ENCODE results near the gene ADGRA1.

Gene ADGRA1

DNA sequence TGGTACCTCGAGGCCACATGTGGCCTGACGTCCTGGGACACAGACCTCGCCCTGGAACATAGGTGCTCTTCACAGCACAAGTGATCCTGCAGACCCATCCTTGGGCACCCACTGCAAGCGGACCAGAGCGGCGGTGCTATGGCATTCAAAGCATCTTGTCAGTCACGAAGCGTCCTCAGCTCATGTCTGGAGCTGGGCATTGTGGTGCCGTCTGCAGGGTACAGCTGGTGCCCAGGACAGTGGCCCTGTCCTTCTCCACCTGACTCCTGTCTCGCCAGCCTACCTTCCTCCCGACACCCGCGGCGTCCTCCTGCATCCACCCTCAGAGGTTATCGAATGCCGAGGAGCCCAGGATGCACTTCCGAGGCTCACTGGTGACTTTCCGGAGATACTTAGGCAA lies 26.5 kb downstream of the ADGRA1 start:
- Mint-ChIP-seq H3K27ac (no peak overlapping the region), H3K36me3 (ENCODE audit: low read depth) (no peaks in the 10 kb centered on the region), H3K4me1 (ENCODE audit: low read depth) (no peaks in the 10 kb centered on the region), H3K27me3 (ENCODE audit: low read depth) (no peaks in the 10 kb centered on the region), H3K9me3 (peaks cover 21% of the 10 kb centered on the region), H3K4me3 (no peak overlapping the region)

- peaks cover 21% of the 10 kb centered on the region for H3K9me3 Mint-ChIP-seq
- no peaks in the 10 kb centered on the region for H3K36me3 Mint-ChIP-seq (ENCODE audit: low read depth)
- no peaks in the 10 kb centered on the region for H3K27me3 Mint-ChIP-seq (ENCODE audit: low read depth)
- H3K27ac Mint-ChIP-seq: no peak overlapping the region
- no peaks in the 10 kb centered on the region for H3K4me1 Mint-ChIP-seq (ENCODE audit: low read depth)
- no peak overlapping the region for H3K4me3 Mint-ChIP-seq
These were observed 27.2 kb downstream of the ADGRA1 start for GRCh38 chr10:133114726-133115452.

- no peaks in the 10 kb centered on the region for H3K4me1 Mint-ChIP-seq (ENCODE audit: low read depth)
- H3K36me3 Mint-ChIP-seq (ENCODE audit: low read depth): no peaks in the 10 kb centered on the region
- H3K4me3 Mint-ChIP-seq: no peak overlapping the region
- no peak overlapping the region for H3K27ac Mint-ChIP-seq
- H3K9me3 Mint-ChIP-seq: peaks cover 20% of the 10 kb centered on the region
- H3K27me3 Mint-ChIP-seq (ENCODE audit: low read depth): no peaks in the 10 kb centered on the region
These were observed 27.7 kb downstream of the ADGRA1 start for GRCh38 chr10:133115453-133115842.

DNA sequence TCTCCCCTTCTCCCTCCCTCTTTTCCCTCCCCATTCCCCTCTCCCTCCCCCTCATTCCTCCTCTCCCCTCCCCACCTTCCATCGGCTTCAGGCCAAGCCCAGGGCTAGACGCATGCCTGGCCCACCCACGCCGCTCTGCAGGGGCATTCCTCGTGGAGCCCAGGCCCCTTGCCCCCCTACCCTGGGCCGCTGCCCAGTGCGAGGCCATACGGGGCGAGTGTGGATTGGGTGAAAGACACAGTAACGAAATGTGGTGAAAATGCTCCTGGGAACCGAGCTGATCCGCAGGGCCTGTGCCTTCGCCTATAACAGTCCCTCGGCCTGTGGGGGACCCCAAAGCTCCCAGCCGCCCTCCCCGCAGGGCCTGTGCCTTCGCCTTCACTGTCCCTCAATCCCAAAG lies 28.3 kb downstream of the ADGRA1 start:
- Mint-ChIP-seq H3K9me3 (peaks cover 20% of the 10 kb centered on the region), H3K4me3 (no peak overlapping the region), H3K4me1 (ENCODE audit: low read depth) (no peaks in the 10 kb centered on the region), H3K36me3 (ENCODE audit: low read depth) (no peaks in the 10 kb centered on the region), H3K27me3 (ENCODE audit: low read depth) (no peaks in the 10 kb centered on the region), H3K27ac (no peak overlapping the region)

- H3K27me3 Mint-ChIP-seq (ENCODE audit: low read depth): no peaks in the 10 kb centered on the region
- no peaks in the 10 kb centered on the region for H3K36me3 Mint-ChIP-seq (ENCODE audit: low read depth)
- no peak overlapping the region for H3K27ac Mint-ChIP-seq
- peaks cover 20% of the 10 kb centered on the region for H3K9me3 Mint-ChIP-seq
- no peaks in the 10 kb centered on the region for H3K4me1 Mint-ChIP-seq (ENCODE audit: low read depth)
- H3K4me3 Mint-ChIP-seq: no peak overlapping the region
These were observed 28.7 kb downstream of the ADGRA1 start for GRCh38 chr10:133116455-133116854.

DNA sequence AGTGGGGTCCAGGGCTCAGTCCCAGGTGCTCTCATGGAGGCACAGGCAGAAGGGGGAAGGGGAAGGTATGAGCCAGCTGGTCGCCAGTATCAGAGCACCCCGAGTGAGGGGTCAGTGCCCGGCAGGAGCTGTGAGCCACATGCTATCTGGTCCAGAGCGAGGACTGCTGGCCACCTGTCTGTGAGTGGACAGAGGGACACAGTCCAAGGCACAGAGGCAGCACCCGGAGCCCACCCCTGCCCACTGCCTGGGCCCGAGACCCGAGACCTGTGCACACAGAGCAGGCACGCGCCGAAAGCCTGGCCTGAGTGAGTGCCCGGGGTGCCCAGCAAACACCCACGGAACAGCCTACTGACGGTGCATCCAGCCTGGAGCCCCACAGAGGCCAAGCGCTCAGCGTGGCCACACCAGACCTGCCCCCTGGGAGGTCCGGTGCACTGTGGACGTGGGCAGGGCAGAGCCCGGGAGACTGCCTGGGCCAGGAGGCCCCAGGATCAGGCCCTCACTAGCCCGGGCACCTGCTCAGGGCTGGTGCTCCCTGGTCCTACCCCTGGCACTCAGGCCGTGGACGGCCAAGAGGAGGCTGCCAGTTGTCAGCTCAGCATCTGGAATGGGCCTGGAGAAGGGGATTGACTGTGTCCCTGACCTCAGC lies 29.4 kb downstream of the ADGRA1 start:
- Mint-ChIP-seq H3K27ac (no peak overlapping the region), H3K4me3 (no peak overlapping the region), H3K4me1 (ENCODE audit: low read depth) (no peaks in the 10 kb centered on the region), H3K36me3 (ENCODE audit: low read depth) (no peaks in the 10 kb centered on the region), H3K9me3 (peaks cover 20% of the 10 kb centered on the region), H3K27me3 (ENCODE audit: low read depth) (no peaks in the 10 kb centered on the region)

- Mint-ChIP-seq H3K27ac (no peak overlapping the region), H3K4me3 (no peak overlapping the region), H3K27me3 (ENCODE audit: low read depth) (no peaks in the 10 kb centered on the region)
These were observed 30.0 kb downstream of the ADGRA1 start for GRCh38 chr10:133117688-133118071.

GRCh38 chr10:133121479-133121878 lies 33.8 kb downstream of the ADGRA1 start:
- Mint-ChIP-seq H3K9me3 (peaks cover 20% of the 10 kb centered on the region), H3K36me3 (ENCODE audit: low read depth) (no peaks in the 10 kb centered on the region), H3K27ac (no peak overlapping the region), H3K27me3 (ENCODE audit: low read depth) (peaks cover 8% of the 10 kb centered on the region), H3K4me1 (ENCODE audit: low read depth) (peaks cover 5% of the 10 kb centered on the region), H3K4me3 (no peak overlapping the region)

More at GRCh38 chr10:133117688-133118071, 30.0 kb downstream of the ADGRA1 start:
- Mint-ChIP-seq H3K9me3 (peaks cover 20% of the 10 kb centered on the region), H3K4me1 (ENCODE audit: low read depth) (no peaks in the 10 kb centered on the region), H3K36me3 (ENCODE audit: low read depth) (no peaks in the 10 kb centered on the region)

DNA sequence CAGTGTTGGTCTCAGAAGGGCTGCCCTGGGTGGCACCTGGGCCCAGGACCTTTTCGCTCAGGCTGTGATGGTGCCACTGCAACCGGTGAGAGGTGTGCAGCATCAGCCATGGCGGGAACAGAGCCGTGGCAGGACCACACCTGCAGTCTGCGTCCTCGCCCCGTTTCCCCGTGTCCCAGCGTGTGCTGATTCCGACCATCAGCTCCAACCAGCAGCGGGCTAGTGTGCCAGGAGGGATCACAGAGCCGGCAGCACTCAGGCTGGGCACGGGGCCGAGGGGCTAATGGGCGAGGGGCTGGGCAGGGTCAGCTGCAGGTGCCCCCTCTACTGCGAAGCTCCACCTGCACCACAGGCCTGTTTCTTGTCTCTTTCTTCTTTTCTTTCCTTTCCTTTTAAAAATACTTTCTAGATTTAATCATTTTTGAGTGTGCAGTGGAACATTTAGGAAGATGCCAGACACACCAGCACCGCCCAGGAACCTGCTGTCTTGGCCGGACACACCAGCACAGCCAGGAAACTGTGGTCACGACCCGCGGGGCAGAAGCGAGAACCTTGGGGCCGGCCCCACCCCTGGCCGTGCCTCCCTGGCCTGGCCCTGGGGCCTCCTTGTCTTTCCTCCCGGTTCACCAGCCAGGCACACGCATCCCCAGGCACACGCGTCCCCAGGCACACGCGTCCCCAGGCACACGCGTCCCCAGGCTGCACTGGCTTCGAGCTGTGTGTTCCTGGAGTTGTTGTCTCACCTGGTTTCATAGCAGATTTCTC lies 34.6 kb downstream of the ADGRA1 start:
- Mint-ChIP-seq H3K27me3 (ENCODE audit: low read depth) (peaks cover 8% of the 10 kb centered on the region), H3K9me3 (peaks cover 20% of the 10 kb centered on the region), H3K4me3 (no peak overlapping the region), H3K36me3 (ENCODE audit: low read depth) (no peaks in the 10 kb centered on the region), H3K27ac (no peak overlapping the region), H3K4me1 (ENCODE audit: low read depth) (peaks cover 5% of the 10 kb centered on the region)

DNA sequence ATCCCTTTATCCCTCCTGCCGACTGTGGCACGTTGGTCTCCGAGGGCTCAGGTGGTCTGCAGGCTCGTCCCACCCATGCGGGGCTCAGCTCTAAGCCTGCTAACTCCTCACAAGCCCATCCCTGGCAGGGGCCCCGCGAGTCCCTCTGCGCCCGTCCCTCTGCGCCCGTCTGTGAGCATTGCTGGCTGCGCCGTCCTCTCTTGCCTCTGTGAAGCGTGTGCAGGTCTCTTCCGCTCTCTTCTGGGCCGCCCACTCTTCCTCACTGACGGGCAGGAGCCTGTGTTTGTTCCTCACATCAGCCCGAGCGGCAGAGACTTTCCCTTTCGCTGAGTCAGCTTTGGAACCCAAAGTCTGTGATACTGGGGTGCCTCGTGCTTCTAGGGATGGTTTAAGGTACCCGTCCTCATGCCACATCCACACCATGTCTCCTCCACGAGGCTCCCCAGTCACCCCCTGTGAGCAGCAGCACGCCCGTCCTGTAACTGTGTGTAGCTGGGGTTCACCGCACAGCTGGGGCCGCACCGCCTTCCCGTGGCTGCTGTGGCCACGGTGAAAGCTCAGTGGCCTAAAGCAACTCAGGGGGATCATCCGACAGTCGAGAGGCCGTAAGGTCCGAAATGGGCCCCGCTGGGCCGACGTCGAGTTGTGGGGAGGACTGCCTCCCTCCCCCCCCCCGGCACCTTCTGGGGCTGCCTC lies 35.5 kb downstream of the ADGRA1 start:
- Mint-ChIP-seq H3K27ac (no peak overlapping the region), H3K4me3 (no peak overlapping the region), H3K36me3 (ENCODE audit: low read depth) (no peaks in the 10 kb centered on the region), H3K4me1 (ENCODE audit: low read depth) (peaks cover 5% of the 10 kb centered on the region), H3K27me3 (ENCODE audit: low read depth) (peaks cover 8% of the 10 kb centered on the region), H3K9me3 (peaks cover 18% of the 10 kb centered on the region)

DNA sequence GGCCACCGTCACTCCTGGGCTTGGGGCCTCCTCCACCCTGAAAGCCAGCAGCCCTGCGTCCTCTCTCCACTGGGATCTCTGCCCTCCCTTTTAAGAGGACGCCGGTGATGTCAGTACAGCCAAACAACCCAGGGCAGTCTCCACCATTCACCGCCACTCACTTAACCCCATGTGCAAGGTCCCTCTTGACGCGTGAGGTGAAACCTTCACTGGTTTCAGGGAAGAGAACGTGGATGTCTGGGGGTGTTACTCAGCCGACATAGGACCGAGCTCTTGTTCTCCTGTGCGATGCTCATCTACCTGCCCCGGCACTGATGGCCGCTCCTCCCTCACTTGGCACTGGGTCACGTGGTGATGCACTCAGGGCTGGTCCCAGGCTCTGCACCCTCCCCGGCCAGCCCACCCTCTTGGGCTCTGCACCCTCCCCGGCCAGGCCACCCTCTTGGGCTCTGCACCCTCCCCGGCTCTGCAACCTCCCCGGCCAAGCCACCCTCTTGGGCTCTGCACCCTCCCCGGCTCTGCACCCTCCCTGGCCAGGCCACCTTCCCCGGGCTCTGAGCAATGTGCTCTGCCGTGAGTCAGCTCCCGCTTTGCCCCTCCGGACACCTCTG lies 36.1 kb downstream of the ADGRA1 start:
- Mint-ChIP-seq H3K27me3 (ENCODE audit: low read depth) (peaks cover 8% of the 10 kb centered on the region), H3K9me3 (peaks cover 13% of the 10 kb centered on the region), H3K4me1 (ENCODE audit: low read depth) (peaks cover 5% of the 10 kb centered on the region), H3K4me3 (no peak overlapping the region), H3K27ac (no peak overlapping the region), H3K36me3 (ENCODE audit: low read depth) (no peaks in the 10 kb centered on the region)

- peaks cover 6% of the 10 kb centered on the region for H3K9me3 Mint-ChIP-seq
- H3K36me3 Mint-ChIP-seq (ENCODE audit: low read depth): no peaks in the 10 kb centered on the region
- H3K4me3 Mint-ChIP-seq: no peak overlapping the region
- H3K27me3 Mint-ChIP-seq (ENCODE audit: low read depth): peaks cover 8% of the 10 kb centered on the region
- H3K27ac Mint-ChIP-seq: no peak overlapping the region
- H3K4me1 Mint-ChIP-seq (ENCODE audit: low read depth): peaks cover 5% of the 10 kb centered on the region
These were observed 36.9 kb downstream of the ADGRA1 start for GRCh38 chr10:133124357-133125211.

- Mint-ChIP-seq H3K4me1 (ENCODE audit: low read depth) (peaks cover 5% of the 10 kb centered on the region), H3K27ac (no peak overlapping the region), H3K9me3 (no peaks in the 10 kb centered on the region), H3K27me3 (ENCODE audit: low read depth) (peaks cover 8% of the 10 kb centered on the region), H3K36me3 (ENCODE audit: low read depth) (no peaks in the 10 kb centered on the region), H3K4me3 (no peak overlapping the region)
These were observed 38.2 kb downstream of the ADGRA1 start for GRCh38 chr10:133125901-133126300.
